ENCODE results near the gene ETNPPL.

DNA sequence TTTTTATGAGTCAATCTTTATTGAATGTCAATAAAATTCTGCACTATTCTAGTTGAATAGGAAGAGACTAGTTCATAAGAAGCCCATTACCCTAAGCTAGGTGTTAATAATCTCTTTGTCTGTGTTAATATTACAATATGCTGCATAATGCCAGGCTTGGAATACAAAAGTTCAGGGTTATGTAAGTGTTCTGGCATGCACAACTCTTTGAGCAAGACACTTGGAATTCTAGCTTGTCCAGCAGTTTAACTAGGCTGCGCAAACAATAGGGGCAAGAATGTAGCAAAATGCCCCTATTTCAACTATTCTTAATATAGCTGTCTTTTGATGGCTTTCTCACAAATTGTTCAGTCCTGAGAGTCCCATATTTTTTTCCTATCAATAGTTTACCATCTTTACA, 31.3 kb upstream of the ETNPPL start:
- TF ChIP-seq ZNF423 (CRISPR knock-in tag; IDR thresholded peaks at IDR 0.05) (no peak), JAZF1 (CRISPR knock-in tag; IDR thresholded peaks at IDR 0.05) (no peak), TEAD1 (CRISPR knock-in tag; IDR thresholded peaks at IDR 0.05) (no peak), SMAD4 (CRISPR knock-in tag; IDR thresholded peaks at IDR 0.05) (no peak), ZNF396 (CRISPR knock-in tag; IDR thresholded peaks at IDR 0.05; ENCODE audit: borderline replicate concordance) (no peak), NFYB (CRISPR knock-in tag; conservative IDR thresholded peaks at IDR 0.05; ENCODE audit: low read depth) (no peak), KAT7 (CRISPR knock-in tag; IDR thresholded peaks at IDR 0.05; ENCODE audit: borderline replicate concordance) (no peak), CREB1 (CRISPR knock-in tag; IDR thresholded peaks at IDR 0.05) (no peak), TEAD4 (CRISPR knock-in tag; IDR thresholded peaks at IDR 0.05) (no peak)
- TF ChIP-seq, protein P1, sequence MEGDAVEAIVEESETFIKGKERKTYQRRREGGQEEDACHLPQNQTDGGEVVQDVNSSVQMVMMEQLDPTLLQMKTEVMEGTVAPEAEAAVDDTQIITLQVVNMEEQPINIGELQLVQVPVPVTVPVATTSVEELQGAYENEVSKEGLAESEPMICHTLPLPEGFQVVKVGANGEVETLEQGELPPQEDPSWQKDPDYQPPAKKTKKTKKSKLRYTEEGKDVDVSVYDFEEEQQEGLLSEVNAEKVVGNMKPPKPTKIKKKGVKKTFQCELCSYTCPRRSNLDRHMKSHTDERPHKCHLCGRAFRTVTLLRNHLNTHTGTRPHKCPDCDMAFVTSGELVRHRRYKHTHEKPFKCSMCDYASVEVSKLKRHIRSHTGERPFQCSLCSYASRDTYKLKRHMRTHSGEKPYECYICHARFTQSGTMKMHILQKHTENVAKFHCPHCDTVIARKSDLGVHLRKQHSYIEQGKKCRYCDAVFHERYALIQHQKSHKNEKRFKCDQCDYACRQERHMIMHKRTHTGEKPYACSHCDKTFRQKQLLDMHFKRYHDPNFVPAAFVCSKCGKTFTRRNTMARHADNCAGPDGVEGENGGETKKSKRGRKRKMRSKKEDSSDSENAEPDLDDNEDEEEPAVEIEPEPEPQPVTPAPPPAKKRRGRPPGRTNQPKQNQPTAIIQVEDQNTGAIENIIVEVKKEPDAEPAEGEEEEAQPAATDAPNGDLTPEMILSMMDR (IDR thresholded peaks at IDR 0.05), result no peak
- TF ChIP-seq, protein P2, sequence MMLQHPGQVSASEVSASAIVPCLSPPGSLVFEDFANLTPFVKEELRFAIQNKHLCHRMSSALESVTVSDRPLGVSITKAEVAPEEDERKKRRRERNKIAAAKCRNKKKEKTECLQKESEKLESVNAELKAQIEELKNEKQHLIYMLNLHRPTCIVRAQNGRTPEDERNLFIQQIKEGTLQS (CRISPR knock-in tag; conservative IDR thresholded peaks at IDR 0.05), result no peak
- TF ChIP-seq, protein P3, sequence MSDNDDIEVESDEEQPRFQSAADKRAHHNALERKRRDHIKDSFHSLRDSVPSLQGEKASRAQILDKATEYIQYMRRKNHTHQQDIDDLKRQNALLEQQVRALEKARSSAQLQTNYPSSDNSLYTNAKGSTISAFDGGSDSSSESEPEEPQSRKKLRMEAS (CRISPR knock-in tag; IDR thresholded peaks at IDR 0.05), result no peak
- TF ChIP-seq, protein P4, sequence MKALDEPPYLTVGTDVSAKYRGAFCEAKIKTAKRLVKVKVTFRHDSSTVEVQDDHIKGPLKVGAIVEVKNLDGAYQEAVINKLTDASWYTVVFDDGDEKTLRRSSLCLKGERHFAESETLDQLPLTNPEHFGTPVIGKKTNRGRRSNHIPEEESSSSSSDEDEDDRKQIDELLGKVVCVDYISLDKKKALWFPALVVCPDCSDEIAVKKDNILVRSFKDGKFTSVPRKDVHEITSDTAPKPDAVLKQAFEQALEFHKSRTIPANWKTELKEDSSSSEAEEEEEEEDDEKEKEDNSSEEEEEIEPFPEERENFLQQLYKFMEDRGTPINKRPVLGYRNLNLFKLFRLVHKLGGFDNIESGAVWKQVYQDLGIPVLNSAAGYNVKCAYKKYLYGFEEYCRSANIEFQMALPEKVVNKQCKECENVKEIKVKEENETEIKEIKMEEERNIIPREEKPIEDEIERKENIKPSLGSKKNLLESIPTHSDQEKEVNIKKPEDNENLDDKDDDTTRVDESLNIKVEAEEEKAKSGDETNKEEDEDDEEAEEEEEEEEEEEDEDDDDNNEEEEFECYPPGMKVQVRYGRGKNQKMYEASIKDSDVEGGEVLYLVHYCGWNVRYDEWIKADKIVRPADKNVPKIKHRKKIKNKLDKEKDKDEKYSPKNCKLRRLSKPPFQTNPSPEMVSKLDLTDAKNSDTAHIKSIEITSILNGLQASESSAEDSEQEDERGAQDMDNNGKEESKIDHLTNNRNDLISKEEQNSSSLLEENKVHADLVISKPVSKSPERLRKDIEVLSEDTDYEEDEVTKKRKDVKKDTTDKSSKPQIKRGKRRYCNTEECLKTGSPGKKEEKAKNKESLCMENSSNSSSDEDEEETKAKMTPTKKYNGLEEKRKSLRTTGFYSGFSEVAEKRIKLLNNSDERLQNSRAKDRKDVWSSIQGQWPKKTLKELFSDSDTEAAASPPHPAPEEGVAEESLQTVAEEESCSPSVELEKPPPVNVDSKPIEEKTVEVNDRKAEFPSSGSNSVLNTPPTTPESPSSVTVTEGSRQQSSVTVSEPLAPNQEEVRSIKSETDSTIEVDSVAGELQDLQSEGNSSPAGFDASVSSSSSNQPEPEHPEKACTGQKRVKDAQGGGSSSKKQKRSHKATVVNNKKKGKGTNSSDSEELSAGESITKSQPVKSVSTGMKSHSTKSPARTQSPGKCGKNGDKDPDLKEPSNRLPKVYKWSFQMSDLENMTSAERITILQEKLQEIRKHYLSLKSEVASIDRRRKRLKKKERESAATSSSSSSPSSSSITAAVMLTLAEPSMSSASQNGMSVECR (CRISPR knock-in tag; IDR thresholded peaks at IDR 0.05; ENCODE audit: borderline replicate concordance), result no peak
- TF ChIP-seq, protein P5, sequence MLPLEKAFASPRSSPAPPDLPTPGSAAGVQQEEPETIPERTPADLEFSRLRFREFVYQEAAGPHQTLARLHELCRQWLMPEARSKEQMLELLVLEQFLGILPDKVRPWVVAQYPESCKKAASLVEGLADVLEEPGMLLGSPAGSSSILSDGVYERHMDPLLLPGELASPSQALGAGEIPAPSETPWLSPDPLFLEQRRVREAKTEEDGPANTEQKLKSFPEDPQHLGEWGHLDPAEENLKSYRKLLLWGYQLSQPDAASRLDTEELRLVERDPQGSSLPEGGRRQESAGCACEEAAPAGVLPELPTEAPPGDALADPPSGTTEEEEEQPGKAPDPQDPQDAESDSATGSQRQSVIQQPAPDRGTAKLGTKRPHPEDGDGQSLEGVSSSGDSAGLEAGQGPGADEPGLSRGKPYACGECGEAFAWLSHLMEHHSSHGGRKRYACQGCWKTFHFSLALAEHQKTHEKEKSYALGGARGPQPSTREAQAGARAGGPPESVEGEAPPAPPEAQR (CRISPR knock-in tag; IDR thresholded peaks at IDR 0.05), result no peak
